Measurements from ENCODE around the gene RNF227.
"Not testable (repeated sequence)": the region's sequence is repeated elsewhere in the genome, so short reads cannot be mapped to it uniquely, and the experiment has no call there.

RNF227 gene

DNA sequence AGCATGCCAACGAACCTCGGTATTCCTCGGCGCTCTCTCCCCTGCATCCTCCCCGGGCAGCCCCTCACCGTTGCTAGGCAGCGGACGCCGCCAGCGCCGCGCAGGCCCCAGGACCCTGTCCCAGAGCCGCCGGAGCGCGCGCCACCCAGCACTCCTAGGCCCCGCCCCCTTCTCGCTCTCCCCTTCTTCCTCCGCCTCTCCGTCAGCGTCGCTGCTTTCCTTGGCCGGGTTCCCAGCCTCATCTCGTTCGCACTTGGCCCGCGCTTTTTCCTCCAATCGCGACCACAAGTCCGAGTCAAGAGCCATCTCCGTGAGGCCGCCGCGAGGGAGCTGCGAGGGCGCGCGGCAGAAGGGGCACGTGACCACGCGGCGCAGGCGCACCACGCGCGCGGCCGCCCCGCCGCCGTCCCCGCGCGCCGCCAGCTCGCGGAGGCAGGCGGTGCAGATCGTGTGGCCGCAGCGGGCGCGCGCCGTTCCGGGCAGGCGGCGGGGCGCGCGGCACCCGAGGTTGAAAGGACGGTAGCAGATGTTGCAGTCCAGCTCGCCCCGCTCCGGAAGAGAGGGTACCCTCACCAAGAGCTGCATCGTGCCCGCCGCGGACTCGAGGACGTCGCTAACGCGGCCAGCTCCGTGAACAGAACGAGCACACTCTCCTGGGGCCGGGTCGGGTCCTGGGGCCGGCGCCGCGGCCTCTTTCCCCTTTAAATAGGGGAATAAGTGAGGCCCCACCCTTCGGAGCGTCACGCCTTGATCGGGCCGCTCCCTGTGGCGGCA is at the start of gene RNF227:
Gene RNF227, minus strand, starts transcription at position 679 of the 774 bp plus-strand sequence. Its CDS starts 94 bp downstream, at position 585.
- peak; percentile 93 for DNase-seq

DNA sequence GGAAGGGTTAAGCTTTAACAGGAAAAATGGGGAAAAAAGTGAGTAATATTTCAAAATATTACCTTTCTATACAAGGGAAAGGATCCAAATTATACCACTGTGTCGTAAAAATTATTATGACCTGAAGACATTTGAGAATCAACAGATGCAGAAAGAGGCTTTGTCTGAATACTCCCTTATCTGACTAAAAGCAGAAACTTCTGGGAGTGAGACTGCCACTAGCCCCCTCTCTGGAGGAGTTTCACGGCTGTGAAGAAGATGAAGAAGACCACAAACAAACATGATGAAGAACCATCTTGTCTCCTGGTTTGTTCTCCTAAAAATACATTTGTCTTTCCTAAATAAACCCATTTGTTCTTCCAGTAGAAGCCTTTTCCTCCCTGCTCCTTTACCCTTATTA is 45.3 kb upstream of the RNF227 start:
- DNase-seq, result no peak

DNA sequence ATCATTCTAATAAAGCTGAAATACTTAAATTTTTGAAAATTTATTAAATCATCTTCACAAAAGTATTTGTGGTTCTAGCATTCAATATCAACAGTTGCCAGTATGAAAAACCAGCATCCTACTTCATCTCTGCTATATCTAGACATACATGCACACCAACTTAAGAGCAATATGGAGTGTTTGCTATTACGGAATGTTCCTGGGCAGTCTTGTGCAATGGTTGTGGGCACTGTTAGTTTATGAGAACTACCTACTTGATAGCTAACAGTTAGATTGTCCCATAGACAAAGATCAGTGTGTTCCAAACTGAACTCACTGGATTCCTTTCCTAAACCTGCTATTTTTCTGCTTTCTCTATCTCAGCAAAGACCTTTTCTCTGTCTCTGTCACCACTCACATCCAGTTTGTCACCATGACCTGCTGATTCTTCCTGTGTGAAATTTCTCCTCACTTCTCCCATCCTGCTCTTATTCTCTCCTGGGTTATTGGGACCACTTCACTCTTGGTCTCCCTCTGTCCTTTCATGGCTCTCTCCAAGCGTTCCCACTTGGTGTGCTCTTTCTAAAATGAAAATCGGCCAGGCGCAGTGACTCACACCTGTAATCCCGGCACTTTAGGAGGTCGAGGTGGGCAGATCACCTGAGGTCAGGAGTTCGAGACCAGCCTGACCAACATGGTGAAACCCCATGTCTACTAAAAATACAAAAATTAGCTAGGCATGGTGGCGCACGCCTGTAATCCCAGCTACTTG is 43.6 kb upstream of the RNF227 start:
- DNase-seq, result no peak

DNA sequence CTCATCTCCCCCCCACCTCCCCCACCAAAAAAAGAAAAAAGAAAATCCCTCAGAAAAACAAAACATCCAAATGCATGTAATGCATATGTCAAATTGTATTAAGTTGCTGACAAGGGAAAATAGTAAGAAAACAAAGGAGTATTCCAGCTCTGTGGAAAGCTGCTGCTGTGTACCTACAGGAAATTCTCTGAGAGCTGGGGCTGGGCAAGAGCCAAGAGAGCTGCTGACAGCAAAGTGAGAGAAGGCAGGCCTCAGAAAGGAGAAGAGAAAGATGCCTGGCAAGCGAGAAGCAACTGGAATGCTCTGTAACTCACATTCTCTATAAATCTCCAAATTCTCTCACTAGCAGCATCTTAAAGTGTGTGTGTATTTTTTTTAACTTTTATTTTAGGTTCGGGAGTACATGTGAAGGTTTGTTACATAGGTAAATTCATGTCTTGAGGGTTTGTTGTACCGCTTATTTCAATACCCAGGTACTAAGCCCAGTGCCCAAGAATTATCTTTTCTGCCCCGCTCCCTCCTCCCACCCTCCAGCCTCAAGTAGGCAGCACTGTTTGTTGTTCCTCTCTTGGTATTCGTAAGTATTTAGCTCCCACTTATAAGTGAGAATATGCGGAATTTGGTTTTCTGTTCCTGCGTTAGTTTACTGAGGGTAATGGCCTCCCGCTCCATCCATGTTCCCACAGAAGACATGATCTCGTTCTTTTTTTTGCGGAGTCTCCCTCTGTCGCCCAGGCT is 40.3 kb upstream of the RNF227 start:
- no peak for DNase-seq

DNA sequence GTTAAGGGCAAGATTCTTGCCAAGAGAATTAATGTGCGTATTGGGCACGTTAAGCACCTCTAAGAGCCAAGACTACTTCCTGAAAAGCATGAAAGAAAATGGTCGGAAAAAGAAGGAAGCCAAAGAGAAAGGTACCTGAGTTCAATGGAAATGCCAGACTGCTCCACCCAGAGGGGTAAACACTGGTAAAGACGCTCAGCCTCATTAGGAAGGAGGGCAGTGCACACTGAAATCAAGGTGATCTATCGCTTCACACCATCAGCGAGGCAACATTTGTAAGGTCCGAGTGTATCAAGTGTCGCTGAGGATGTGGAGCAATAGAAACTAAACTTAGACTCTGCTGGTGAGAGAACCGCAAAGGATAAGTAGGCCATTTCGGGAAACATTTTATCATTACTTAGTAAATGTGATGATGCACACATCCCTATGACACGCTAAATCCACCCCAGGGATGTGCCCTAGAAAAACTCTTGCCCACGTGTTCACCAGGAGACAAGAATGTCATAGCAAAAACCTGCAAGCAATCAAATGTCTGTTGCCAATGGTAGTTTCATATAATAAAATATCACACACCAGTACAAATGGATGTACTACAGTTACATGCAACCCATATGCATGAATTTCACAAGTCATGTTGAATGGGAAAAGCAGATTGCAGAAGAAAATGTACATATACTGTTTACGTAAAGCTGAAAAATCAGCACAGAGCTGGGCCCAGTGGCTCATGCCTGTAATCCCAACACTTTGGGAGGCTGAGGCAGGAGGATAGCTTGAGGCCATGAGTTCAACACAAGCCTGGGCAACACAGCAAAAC is 39.5 kb upstream of the RNF227 start:
- DNase-seq, result no peak

DNA sequence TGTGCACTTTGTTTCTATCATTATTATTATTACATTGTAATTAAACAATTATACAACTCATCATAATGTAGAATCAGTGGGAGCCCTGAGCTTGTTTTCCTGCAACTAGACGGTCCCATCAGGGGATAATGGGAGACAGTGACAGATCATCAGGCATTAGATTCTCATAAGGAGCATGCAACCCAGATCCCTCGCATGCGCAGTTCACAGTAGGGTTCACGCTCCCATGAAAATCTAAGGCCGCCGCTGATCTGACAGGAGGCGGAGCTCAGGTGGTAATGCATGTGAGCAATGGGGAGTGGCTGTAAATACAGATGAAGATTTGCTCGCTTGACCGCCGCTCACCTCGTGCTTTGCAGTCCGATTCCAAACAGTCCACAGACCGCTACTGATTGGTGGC is 37.2 kb upstream of the RNF227 start:
- DNase-seq, result not testable (repeated sequence)

DNA sequence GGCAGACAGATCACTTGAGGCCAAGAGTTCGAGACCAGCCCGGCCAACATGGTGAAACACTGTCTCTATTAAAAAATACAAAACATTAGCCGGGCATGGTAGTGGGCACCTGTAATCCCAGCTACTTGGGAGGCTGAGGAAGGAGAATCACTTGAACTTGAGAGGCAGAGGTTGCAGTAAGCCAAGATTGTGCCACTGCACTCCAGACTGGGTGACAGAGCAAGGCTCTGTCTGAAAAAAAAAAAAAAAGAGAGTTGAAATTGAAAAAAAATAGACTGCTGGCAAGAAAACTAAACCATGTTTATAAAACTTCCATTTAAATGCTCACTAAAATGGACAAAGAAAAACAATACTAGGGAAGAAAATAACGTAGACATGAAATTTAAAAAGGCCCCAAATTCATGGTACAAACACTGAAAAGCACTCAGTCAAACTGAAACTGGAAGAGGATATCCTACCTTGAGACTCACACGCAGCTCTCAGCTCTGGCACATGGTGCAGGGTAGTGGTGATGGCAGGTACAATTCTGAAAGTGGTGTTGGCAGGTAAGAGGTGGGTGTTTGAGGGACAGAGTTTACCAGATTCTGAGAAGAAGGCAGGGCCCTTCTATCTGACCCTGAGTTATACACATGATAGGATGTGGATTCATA is 35.2 kb upstream of the RNF227 start:
- no peak for DNase-seq

DNA sequence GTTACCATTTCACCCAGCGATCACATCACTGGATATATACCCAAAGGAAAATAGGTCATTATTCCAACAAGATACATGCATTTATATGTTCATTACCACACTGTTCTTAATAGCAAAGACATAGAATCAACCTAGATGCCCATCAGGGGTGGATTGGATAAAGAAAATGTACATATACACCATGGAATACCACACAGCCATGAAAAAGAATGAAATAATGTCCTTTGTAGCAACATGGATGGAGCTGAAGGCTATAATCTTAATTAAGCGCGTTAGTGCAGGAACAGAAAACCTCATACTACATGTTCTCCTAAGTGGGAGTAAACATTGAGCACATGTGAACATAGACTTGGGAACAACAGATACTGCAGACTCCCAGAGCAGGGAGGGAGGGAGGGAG is 34.5 kb upstream of the RNF227 start:
- no peak for DNase-seq

DNA sequence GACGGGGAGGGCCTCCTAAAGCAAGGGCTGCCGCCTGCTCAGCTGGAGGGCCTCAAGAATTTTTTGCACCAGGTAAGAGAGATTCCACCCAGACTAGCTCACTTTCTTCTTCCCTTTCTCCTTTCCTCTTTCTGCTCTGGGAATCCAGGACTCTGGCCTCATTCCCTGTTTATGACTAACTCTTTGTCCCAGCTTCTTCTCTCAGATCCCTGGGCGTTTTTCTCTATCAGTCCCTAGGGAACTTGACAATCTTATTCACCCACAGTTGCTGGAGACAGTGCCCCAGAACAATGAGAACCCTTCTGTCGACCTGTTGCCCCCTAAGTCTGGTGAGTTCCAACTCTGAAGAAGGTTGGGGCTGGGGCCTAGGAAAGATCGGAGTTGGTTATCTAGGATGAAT is 31.6 kb upstream of the RNF227 start:
- no peak for DNase-seq

DNA sequence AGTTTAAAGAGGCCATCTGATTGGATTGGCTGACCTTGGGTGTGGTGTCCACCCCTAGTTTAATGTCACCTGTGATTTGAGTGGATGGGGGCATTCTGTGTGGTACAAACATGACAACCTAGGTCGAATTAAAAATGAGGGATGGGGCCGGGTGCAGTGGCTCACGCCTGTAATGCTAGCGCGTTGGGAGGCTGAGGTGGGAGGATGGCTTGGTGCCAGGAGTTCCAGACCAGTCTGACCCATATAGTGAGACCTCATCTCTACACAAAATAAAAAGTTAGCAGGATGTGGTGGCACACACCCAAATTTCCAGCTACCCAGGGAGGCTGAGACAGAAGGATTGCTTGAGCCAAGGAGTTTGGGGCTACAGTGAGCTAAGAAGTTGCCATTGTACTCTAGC is 30.4 kb upstream of the RNF227 start:
- no peak for DNase-seq

DNA sequence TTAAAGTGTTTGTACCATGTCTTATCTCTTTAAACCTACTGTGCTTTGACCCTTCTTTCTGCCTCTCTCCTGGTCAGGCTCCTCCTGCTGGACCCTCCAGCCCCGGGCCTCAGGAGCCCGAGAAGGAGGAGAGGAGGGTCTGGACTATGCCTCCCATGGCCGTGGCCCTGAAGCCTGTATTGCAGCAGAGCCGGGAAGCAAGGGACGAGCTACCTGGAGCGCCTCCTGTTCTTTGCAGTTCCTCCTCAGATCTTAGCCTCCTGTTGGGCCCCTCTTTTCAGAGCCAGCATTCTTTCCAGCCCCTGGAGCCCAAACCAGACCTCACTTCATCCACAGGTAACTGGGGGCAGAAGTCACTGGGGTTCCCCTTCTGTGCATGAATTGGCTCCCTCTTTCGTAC is 29.6 kb upstream of the RNF227 start:
- no peak for DNase-seq

DNA sequence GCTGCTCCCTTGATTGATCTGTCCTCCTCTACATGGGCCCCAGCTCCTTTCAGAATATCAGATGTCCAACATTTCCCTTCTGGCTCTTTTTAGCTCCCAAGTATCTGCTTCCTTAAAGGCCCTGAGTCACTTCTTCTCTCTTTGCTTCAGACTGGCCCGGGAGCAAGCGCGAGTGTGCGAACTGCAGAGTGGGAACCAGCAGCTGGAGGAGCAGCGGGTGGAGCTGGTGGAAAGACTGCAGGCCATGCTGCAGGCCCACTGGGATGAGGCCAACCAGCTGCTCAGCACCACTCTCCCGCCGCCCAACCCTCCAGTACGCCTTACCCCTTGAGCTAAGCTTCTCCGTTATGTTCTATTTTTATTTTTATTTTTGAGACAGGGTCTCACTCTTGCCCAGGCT is 28.2 kb upstream of the RNF227 start:
- no peak for DNase-seq

DNA sequence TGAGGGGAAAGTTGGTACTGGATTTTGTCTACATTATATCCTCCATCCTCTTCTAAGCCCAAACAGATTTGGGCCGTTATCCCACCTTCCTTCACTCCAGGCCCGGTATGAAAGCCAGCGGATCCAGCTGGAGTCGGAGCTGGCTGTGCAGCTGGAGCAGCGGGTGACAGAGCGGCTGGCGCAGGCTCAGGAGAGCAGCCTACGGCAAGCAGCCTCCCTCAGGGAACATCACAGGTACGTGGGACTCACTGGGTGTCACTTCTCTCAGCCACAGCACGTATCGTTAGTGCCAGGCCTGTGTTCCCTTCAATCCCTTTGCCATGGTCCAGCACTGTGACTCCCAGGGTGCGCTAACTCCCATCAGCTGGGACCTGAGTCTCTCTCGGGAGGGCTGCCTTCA is 27.2 kb upstream of the RNF227 start:
- no peak for DNase-seq

DNA sequence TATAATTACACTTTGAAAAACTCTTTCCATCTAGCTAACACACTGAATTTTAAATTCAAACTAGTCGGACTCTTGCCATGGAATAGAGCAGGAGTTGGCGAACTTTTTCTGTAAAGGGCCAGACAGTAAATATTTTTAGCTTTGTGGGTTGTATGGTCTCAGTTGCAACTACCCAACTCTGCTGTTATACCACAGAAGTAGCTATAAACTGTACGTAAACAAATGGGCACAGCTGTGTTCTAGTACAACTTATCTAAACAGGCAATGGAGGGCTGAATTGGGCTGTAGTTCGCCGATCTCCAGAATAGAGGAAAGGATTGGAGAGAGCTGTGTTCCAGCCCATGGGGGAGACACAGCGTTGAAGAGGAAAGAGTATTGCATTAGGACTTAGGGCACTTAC is 24.7 kb upstream of the RNF227 start:
- DNase-seq, result no peak

DNA sequence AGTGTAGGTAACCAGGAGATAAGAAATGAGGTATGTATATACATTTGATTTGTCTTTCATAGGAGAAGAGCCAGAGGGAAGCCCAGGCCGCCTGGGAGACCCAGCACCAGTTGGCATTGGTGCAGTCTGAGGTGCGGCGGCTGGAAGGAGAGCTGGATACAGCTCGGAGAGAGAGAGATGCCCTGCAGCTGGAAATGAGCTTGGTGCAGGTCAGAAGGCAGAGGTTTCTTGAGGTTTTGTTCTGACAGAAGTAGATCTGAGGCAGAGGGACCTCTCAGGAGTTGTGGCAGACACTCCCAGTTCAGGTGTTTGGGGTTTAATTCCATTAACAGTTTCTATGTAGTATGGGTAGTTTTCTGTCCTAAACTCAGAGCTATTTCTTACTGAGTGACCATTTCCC is 23.9 kb upstream of the RNF227 start:
- no peak for DNase-seq

DNA sequence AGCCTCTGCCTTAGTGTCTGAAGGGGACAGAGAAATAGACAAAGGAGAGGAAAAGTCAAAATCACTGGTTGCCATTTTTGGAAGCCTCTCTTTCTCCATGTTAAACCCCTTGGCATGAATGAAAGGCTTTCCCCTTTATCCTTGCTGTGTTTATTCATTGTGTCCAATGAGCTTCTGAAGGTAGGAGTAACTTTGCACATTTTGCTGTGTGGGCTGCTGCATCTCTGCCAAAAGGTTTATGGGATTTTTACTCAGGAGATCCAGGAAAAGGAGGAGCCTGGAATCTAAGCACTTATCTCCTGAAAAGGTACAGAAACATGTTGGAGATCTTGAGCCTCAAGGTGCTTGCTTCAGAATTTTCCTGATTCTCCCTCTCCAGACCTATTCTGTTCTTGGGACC is 19.8 kb upstream of the RNF227 start:
- no peak for DNase-seq

DNA sequence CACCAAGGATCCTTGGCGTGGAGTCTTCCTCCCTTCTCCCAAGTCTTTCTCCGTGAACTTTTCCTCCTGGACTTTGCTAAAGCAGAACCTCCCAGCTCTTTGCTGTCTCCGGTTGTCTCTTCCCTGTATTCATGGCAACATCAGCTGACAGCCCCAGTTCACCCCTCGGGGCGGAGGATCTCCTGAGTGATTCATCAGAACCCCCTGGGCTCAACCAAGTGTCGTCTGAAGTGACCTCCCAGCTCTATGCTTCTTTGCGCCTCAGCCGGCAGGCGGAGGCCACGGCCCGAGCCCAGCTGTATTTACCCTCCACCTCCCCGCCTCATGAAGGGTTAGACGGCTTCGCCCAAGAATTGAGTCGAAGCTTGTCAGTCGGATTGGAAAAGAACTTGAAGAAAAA is 16.9 kb upstream of the RNF227 start:
- peak; percentile 21 for DNase-seq

DNA sequence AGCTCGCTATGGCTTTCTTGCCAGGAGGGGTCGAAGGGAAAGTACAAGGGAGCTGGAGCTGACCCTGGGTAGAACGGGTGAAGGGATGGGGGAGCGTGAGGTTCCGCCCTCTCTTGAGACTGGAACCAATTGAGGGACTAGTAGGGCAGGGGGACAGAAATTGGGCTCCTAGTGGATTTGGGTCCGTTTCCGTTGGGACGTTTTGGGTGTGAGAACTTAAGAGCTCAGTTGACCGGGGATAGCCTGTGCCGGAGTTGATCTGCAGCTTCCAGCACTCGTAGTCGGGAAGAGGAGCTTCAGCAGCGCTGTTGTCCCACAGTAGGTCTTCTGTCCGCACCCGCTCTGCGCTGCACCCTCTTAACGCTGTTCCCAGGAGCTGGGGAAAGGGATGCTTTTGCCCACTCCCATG is 16.4 kb upstream of the RNF227 start:
- no peak for DNase-seq

DNA sequence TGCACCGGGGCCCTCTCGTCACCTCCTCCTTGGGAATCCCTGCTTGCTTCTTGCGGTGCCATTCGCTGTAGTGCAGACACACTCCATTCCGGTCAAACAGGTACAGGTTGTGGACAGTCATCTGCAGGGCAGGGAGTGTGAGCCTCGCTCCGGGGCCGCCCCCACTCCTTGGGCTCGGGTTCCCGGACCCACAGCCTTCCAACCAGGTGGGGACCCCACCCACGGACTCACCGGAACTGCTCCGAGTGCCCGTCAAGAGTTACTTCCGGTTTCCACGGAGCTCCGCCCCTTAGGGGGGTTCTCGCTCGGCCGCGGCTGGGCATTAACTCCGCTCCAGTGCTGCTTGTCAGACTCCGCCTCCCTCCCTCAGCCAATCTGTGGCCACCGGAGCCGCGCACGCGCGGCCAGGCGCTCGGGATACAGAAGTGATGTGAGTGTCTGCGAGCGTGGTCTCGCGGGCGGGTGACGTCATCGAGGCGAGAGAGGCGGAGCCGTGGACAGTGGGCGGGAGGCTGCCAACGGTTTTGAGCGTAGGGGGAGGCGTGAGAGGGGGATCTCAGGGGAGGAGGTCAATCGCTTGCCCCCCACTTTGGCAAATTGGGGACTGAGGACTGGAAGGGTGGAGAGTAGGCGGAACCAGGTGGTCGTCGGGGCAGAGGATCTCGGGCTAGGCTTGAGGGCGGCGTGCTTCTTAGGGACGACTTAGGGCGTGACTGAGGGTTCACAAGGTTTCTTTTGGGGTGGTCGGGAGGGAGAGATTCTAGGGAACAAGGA is 15.8 kb upstream of the RNF227 start, which contains the start of the genes CNTROB and TRAPPC1:
Gene CNTROB, plus strand, starts transcription at position 498 of the 774 bp plus-strand sequence. CDS start 874 bp downstream, outside the sequence.
Gene TRAPPC1, minus strand, starts transcription at position 238 of the 774 bp plus-strand sequence. Its CDS starts 117 bp downstream, at position 121.
- peak; percentile 98 for DNase-seq

DNA sequence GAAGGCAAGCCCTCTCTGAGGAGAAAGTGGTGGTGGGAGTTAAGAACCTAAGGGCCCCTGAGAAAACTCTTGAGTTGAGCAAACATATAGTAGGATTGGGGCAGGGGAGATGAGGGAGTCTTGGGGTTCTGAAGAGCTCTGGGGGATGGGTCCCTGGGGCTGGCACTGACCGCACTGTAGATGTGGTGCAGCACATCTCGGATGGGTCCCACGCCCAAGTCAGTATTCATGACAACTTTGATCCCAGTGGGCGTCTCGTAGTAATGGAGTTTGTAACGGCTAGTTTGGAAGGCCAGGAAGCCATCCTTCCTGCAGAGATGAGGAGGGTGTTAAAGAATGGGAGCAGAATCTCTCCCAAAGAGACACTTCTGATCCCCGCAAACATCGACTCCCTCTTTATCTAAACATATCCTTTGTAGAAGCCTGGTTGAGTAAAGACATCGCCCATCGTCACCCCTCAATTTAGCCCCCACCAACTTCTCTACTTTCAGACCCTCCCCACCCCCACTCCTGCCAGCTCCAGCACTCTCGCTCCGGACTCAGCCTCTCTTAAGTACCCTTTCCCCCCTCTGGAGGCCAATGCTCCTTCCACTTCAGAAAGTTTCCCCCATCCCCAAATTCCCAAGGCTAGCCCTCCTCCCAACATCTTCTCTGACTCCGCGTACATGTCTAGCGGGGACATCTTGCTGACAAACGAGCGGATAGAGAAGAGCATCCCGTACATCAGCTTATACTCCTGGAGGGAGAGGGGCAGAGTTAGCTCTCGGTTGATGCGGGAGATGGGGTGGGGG is 14.9 kb upstream of the RNF227 start:
- no peak for DNase-seq

Measured in NCI-H345 (cell line).